Activated naive CD4-positive, alpha-beta T cell treated with anti-CD3 and anti-CD28 coated beads, Interleukin-2, amount 10 ng/mL, durations not matched to agents 7 days and 5 days (primary cell): ENCODE data around the gene ANTXR2.

Experiments used
- CTCF ChIA-PET: fragments of 350-600 bp; sonication (Branson Sonifier 250); formaldehyde crosslinking; loops from one replicate; lab custom pipeline; 2021; ENCODE audit warnings: antibody characterized with exemption; lab: Charles Lee
- DNase-seq: peaks from one replicate; pipeline ENCODE4 v3.0.0-alpha.2; 2020
- H3K27ac Mint-ChIP-seq: one replicate; pipeline ENCODE4 v1.8.0; 2021; ENCODE audit warnings: mild to moderate bottlenecking, moderate library complexity, mixed read lengths
- H3K27me3 Mint-ChIP-seq: one replicate; pipeline ENCODE4 v1.8.0; 2021; ENCODE audit warnings: mild to moderate bottlenecking, mixed read lengths
- H3K36me3 Mint-ChIP-seq: one replicate; pipeline ENCODE4 v1.8.0; 2021; ENCODE audit warnings: mixed read lengths
- H3K4me1 Mint-ChIP-seq: one replicate; pipeline ENCODE4 v1.8.0; 2021; ENCODE audit warnings: mixed read lengths
- H3K4me3 Mint-ChIP-seq: one replicate; pipeline ENCODE4 v1.8.0; 2021; ENCODE audit warnings: mild to moderate bottlenecking, moderate library complexity, mixed read lengths
- H3K9me3 Mint-ChIP-seq: one replicate; pipeline ENCODE4 v1.8.0; 2021; ENCODE audit warnings: mixed read lengths

ANTXR2 gene

GRCh38 chr4:80043541-80043940, 29.5 kb downstream of the ANTXR2 start:
- Mint-ChIP-seq H3K27me3 (no peaks in the 10 kb centered on the region), H3K4me3 (no peak overlapping the region), H3K27ac (no peak overlapping the region), H3K36me3 (peaks cover 48% of the 10 kb centered on the region), H3K9me3 (peaks cover 3% of the 10 kb centered on the region), H3K4me1 (peaks cover 3% of the 10 kb centered on the region)
- CTCF ChIA-PET = interaction anchor here (0.7 kb wide), 1 partner anchor 416 kb away, joined by 3 read pairs; no protein-coding TSS in a partner anchor
- no peak for DNase-seq

DNA sequence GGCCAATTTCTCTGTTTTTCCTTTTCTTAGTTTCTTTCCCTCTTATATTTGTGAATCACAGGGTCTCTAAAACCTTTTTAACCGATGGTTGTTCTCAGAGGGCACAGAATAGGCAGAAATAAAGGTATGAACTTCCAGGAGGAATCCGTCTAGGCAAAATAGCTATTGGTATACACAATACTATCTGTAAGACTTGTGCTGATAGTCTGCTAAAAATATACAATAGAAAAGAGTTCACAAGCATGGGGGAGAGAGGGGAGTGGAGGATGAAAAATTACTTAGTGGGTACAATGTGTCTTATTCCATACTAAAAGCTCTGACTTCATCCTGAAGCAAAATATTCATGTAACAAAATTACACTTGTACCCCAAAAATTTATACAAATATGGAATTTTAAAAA, 30.2 kb downstream of the ANTXR2 start:
- no peak overlapping the region for H3K27ac Mint-ChIP-seq
- no peaks in the 10 kb centered on the region for H3K27me3 Mint-ChIP-seq
- CTCF ChIA-PET = interaction anchor here (1.1 kb wide), 1 partner anchor 1059 kb away, joined by 3 read pairs; no protein-coding TSS in a partner anchor
- peaks cover 8% of the 10 kb centered on the region for H3K4me1 Mint-ChIP-seq
- peaks cover 51% of the 10 kb centered on the region for H3K36me3 Mint-ChIP-seq
- no peak for DNase-seq
- H3K4me3 Mint-ChIP-seq = no peak overlapping the region
- peaks cover 3% of the 10 kb centered on the region for H3K9me3 Mint-ChIP-seq

DNA sequence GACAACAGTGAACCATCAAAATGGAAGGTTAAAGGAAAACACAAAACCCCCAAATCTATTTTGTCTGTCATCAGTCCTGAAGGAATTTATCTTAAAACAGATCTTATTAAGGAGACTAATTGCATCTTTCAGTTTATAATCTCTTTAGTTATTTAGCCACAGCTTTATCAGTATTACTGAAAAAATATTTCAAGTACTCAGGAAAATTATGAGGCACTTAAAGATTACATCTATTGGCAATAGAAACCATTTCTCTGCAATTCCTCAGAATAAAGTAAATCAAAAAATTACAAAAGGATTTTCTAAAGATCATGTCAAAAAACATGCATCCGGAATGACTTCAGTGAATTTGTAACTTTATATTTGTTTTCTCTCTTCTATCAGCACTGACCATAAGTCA, 35.2 kb downstream of the ANTXR2 start:
- DNase-seq = no peak
- H3K27ac Mint-ChIP-seq = peak overlapping the region; percentile 97
- peaks cover 48% of the 10 kb centered on the region for H3K4me1 Mint-ChIP-seq
- no peak overlapping the region for H3K4me3 Mint-ChIP-seq
- CTCF ChIA-PET = no interaction called here
- peaks cover 52% of the 10 kb centered on the region for H3K36me3 Mint-ChIP-seq
- H3K27me3 Mint-ChIP-seq = no peaks in the 10 kb centered on the region
- H3K9me3 Mint-ChIP-seq = peaks cover 3% of the 10 kb centered on the region

- Mint-ChIP-seq H3K4me3 (peak overlapping the region; percentile 71), H3K27me3 (no peaks in the 10 kb centered on the region), H3K27ac (peak overlapping the region; percentile 97), H3K36me3 (peaks cover 48% of the 10 kb centered on the region), H3K4me1 (peaks cover 48% of the 10 kb centered on the region), H3K9me3 (peaks cover 3% of the 10 kb centered on the region)
- no peak for DNase-seq
- CTCF ChIA-PET = interaction anchor here (1.0 kb wide), 1 partner anchor 12 kb away, joined by 3 read pairs; no protein-coding TSS in a partner anchor
Measured at GRCh38 chr4:80036949-80037685, 35.9 kb downstream of the ANTXR2 start.

DNA sequence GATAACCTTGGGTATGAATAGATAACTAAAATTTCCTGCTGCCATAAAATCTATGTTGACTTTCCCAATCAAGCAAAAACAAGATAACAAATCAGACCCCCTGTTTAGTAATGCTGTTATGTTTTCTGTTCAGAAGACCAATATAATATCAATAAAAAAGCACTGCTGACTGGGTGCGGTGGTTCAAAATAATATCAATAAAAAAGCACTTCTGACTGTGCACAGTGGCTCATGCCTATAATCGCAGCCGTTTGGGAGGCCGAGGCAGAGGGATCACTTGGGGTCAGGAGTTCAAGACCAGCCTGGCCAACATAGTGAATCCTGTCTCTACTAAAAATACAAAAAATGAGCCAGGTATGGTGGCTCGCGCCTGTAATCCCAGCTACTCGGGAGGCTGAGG, 36.7 kb downstream of the ANTXR2 start:
- H3K4me1 Mint-ChIP-seq = peaks cover 48% of the 10 kb centered on the region
- H3K36me3 Mint-ChIP-seq = peaks cover 44% of the 10 kb centered on the region
- peak overlapping the region; percentile 97 for H3K27ac Mint-ChIP-seq
- DNase-seq = no peak
- H3K27me3 Mint-ChIP-seq = no peaks in the 10 kb centered on the region
- CTCF ChIA-PET = interaction anchor here (1.0 kb wide), 1 partner anchor 11 kb away, joined by 3 read pairs; no protein-coding TSS in a partner anchor
- H3K4me3 Mint-ChIP-seq = no peak overlapping the region
- H3K9me3 Mint-ChIP-seq = peaks cover 3% of the 10 kb centered on the region

GRCh38 chr4:80035336-80035735, 37.7 kb downstream of the ANTXR2 start:
- Mint-ChIP-seq H3K4me3 (no peak overlapping the region), H3K9me3 (peaks cover 3% of the 10 kb centered on the region), H3K4me1 (peaks cover 48% of the 10 kb centered on the region), H3K27me3 (no peaks in the 10 kb centered on the region), H3K36me3 (peaks cover 51% of the 10 kb centered on the region), H3K27ac (peak overlapping the region; percentile 30)
- DNase-seq = peak; percentile 27
- CTCF ChIA-PET = interaction anchor here (0.6 kb wide), 2 partner anchors 11 to 138 kb away, joined by 3 read pairs; no protein-coding TSS in a partner anchor

DNA sequence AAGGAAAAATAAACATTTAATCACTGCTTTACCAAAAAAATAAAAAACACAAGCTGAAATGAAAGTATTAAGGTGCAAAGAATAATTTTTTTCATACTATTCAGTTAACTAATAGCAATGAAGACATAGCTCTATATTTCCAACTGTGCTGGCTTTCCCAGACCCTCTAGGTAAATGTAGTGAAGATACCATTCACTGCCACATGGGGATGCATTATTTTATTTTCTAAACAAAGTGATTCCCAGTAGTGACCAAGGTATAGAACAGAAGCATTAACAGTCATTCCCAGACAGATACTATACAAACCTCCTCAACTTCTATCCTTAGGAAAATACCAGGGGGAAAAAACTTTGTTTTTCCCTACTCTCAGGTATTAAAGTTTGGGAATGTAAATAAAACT, 39.4 kb downstream of the ANTXR2 start:
- H3K27me3 Mint-ChIP-seq = no peaks in the 10 kb centered on the region
- CTCF ChIA-PET = no interaction called here
- DNase-seq = no peak
- peaks cover 45% of the 10 kb centered on the region for H3K4me1 Mint-ChIP-seq
- H3K4me3 Mint-ChIP-seq = no peak overlapping the region
- peaks cover 37% of the 10 kb centered on the region for H3K36me3 Mint-ChIP-seq
- no peaks in the 10 kb centered on the region for H3K9me3 Mint-ChIP-seq
- H3K27ac Mint-ChIP-seq = no peak overlapping the region

DNA sequence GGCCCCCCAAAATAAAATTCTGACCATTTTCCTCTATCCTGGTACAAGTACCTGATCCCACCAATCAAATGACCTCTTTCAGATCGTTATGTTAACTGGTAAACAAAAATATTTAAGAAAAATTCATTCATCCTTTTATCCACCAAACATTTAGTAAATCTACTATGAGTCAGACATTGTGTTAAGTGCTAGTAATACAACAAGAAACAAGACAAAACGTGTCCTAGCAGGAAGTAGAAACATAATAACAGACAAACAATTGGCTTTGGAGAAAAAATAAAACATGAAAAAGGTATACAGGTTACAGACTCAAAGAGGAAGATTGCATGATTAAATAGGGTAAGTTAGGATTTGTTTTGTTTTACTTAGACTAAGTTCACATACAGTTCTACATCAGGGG, 43.7 kb downstream of the ANTXR2 start:
- Mint-ChIP-seq H3K4me1 (peaks cover 9% of the 10 kb centered on the region), H3K36me3 (peaks cover 37% of the 10 kb centered on the region), H3K27ac (no peak overlapping the region), H3K4me3 (no peak overlapping the region), H3K27me3 (no peaks in the 10 kb centered on the region), H3K9me3 (no peaks in the 10 kb centered on the region)
- CTCF ChIA-PET = no interaction called here
- DNase-seq = no peak

- no peak overlapping the region for H3K4me3 Mint-ChIP-seq
- DNase-seq = no peak
- no peaks in the 10 kb centered on the region for H3K9me3 Mint-ChIP-seq
- no peak overlapping the region for H3K27ac Mint-ChIP-seq
- CTCF ChIA-PET = no interaction called here
- no peaks in the 10 kb centered on the region for H3K27me3 Mint-ChIP-seq
- H3K4me1 Mint-ChIP-seq = no peaks in the 10 kb centered on the region
- peaks cover 35% of the 10 kb centered on the region for H3K36me3 Mint-ChIP-seq
Measured at GRCh38 chr4:80027611-80028010, 45.4 kb downstream of the ANTXR2 start.

DNA sequence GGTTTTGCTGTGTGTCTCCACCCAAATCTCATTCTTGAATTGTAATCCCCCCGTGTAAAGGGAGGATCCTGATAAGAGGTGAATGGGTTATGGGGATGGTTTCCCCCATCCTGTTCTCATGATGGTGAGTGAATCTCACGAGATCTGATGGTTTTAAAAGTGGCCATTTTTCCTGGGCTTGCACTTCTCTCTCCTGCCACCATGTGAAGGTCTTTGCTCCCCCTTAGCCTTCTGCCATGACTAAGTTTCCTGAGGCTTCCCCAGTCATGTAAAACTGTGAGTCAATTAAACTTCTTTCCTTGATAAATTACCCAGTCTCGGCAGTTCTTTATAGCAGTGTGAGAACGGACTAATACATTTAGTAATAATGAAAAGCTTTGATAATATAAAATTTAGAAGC, 46.9 kb downstream of the ANTXR2 start:
- CTCF ChIA-PET = no interaction called here
- Mint-ChIP-seq H3K9me3 (peaks cover 3% of the 10 kb centered on the region), H3K4me1 (peaks cover 5% of the 10 kb centered on the region), H3K36me3 (peaks cover 46% of the 10 kb centered on the region), H3K27ac (no peak overlapping the region), H3K4me3 (no peak overlapping the region), H3K27me3 (no peaks in the 10 kb centered on the region)
- DNase-seq = no peak

- CTCF ChIA-PET = no interaction called here
- Mint-ChIP-seq H3K36me3 (peaks cover 40% of the 10 kb centered on the region), H3K4me1 (peaks cover 5% of the 10 kb centered on the region), H3K9me3 (peaks cover 3% of the 10 kb centered on the region), H3K27me3 (no peaks in the 10 kb centered on the region), H3K4me3 (no peak overlapping the region), H3K27ac (no peak overlapping the region)
- no peak for DNase-seq
Measured at GRCh38 chr4:80024335-80024734, 48.7 kb downstream of the ANTXR2 start.

DNA sequence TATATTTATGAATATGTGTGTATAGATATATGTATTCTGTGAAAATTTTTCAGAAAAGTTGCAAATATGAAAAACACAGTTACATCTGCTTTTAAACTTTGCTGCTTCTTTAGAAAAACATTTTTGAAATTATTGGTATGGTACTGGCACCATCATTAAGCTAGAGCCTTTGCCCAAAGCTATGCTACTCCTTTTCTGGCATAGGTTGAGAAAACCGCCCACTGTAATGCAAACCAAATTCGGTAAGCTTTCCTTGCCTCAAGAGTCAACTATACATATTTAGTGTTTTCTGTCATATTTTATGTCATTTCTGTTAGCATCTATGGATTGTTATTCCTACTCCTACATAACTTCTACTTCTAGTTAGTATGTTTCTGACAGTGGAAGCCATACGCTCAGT, 50.7 kb downstream of the ANTXR2 start:
- H3K36me3 Mint-ChIP-seq = peaks cover 40% of the 10 kb centered on the region
- H3K4me1 Mint-ChIP-seq = peaks cover 5% of the 10 kb centered on the region
- H3K27ac Mint-ChIP-seq = no peak overlapping the region
- peaks cover 3% of the 10 kb centered on the region for H3K9me3 Mint-ChIP-seq
- H3K4me3 Mint-ChIP-seq = no peak overlapping the region
- CTCF ChIA-PET = no interaction called here
- no peaks in the 10 kb centered on the region for H3K27me3 Mint-ChIP-seq
- DNase-seq = no peak

DNA sequence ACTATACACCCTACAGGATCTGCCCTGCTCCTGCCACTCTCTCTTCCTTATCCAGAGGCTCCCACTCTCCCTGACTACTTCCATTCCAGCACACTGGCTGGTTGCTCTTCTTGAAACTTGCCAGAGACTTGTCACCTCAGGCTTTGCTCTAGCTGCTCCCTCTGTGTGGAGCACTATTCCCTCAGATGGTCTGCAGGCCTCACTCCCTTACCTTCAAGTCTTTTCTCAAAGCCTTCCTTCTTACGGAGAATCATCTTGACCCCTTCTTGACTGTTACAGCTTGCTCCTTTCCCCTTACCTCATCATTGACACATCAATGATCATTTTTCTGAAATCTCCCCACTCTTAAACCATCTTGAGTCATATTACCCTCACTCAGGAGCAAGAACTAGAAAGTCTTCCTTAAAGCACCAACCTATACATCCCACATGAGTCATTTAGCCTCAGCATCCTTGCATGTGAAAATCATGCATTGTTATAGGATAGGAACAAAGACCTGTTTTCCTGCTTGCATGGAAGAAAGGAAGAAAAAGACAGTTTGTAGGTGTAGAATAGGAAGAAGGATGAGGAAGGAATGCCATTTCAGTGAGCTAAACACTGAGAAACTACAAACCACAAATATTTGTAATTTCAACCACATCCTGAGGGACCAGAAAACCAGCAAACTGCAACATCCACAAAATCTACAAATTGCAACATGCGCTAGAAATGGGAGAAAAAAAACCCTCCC, 55.7 kb downstream of the ANTXR2 start:
- H3K36me3 Mint-ChIP-seq = peaks cover 23% of the 10 kb centered on the region
- H3K4me3 Mint-ChIP-seq = no peak overlapping the region
- H3K9me3 Mint-ChIP-seq = peaks cover 3% of the 10 kb centered on the region
- CTCF ChIA-PET = interaction anchor here (0.7 to 1.5 kb wide), 3 partner anchors 165 to 185 kb away, joined by 3 to 5 read pairs (median 3); no protein-coding TSS in a partner anchor
- no peaks in the 10 kb centered on the region for H3K27me3 Mint-ChIP-seq
- peaks cover 10% of the 10 kb centered on the region for H3K4me1 Mint-ChIP-seq
- no peak overlapping the region for H3K27ac Mint-ChIP-seq
- no peak for DNase-seq

GRCh38 chr4:80016506-80016905, 56.5 kb downstream of the ANTXR2 start:
- Mint-ChIP-seq H3K4me1 (peaks cover 12% of the 10 kb centered on the region), H3K27me3 (no peaks in the 10 kb centered on the region), H3K36me3 (peaks cover 21% of the 10 kb centered on the region), H3K27ac (no peak overlapping the region), H3K4me3 (no peak overlapping the region), H3K9me3 (peaks cover under 1% of the 10 kb centered on the region)
- DNase-seq = no peak
- CTCF ChIA-PET = interaction anchor here (0.7 to 1.5 kb wide), 2 partner anchors 165 to 167 kb away, joined by 3 read pairs; no protein-coding TSS in a partner anchor
